Heart right ventricle (tissue), 16 donors: ENCODE data around the gene CCT6A. TPM values are rescaled to one million over a fixed set of nuclear protein-coding genes. Genes with fewer than 3 reads are reported as not detected.
"Not testable (repeated sequence)": the region's sequence is repeated elsewhere in the genome, so short reads cannot be mapped to it uniquely, and the experiment has no call there.

Experiments used
- ATAC-seq, 8 donors: fragments of 200-7000 bp; cut with Tn5 transposase; one replicate each; pipeline ENCODE4 v1.9.1; 2020; ENCODE audit warnings: mild to moderate bottlenecking in 8 of 8, moderate library complexity in 8 of 8, moderate number of reproducible peaks in 1 of 8
- DNase-seq, 2 donors: peaks; one replicate each; pipeline ENCODE4 v3.0.0-alpha.2; 2020
- H3K27ac ChIP-seq, 10 donors: fragments of 200-600 bp; sonication (generic) in 2 of 10; one replicate each; pipeline versions ENCODE4 v1.5.0 to v1.8.0; 2020 to 2022; ENCODE audit warnings: mild to moderate bottlenecking in 3 of 10
- H3K27me3 ChIP-seq, 7 donors: fragments of 200-600 bp; one replicate each; pipeline ENCODE4 v1.8.0; 2021 to 2022; ENCODE audit warnings: mild to moderate bottlenecking in 2 of 7
- H3K36me3 ChIP-seq, 9 donors: fragments of 200-600 bp; sonication (generic) in 1 of 9; one replicate each; pipeline versions ENCODE4 v1.5.0 to v1.8.0; 2020 to 2022; ENCODE audit warnings: mild to moderate bottlenecking in 2 of 9
- H3K4me1 ChIP-seq, 9 donors: fragments of 200-600 bp; sonication (generic) in 1 of 9; one replicate each; pipeline versions ENCODE4 v1.5.0 to v1.8.0; 2020 to 2022; ENCODE audit warnings: mild to moderate bottlenecking in 4 of 9
- H3K4me3 ChIP-seq, 10 donors: fragments of 200-600 bp; sonication (generic) in 2 of 10; one replicate each; pipeline versions ENCODE4 v1.5.0 to v1.8.0; 2020 to 2022; ENCODE audit warnings: mild to moderate bottlenecking in 7 of 10, moderate library complexity in 2 of 10
- H3K9me3 ChIP-seq, 11 donors: fragments of 200-600 bp in 10 of 11; sonication (generic) in 2 of 11; one replicate each; pipeline versions ENCODE4 v1.5.0 to v1.8.0; 2013 to 2022; ENCODE audit warnings: mild to moderate bottlenecking in 2 of 11, control low read depth in 1 of 11, moderate library complexity in 1 of 11
- WGBS, 2 donors: extraction: QIAGEN DNeasy Blood & Tissue Kit; methylation state at CpG; one replicate each; pipeline ENCODE4 v1.1.7; 2013; ENCODE audit warnings: inconsistent platforms in 1 of 2; 5-methylcytosine and 5-hydroxymethylcytosine counted together
- intact Hi-C, 10 donors: fragments of 100-400 bp; cut with DNase I; formaldehyde crosslinking; loops; one replicate each; pipeline versions ENCODE4 v1.11.1 to v1.14.2; 2022
- polyA plus RNA-seq, 2 donors: library from polyadenylated mRNA; stranded (reverse); fragments of 200-250 nt; gene quantifications; one replicate each; pipeline ENCODE4 v1.2.3, GENCODE V29; 2013
- total RNA-seq, 10 donors: library from RNA; stranded (reverse); fragmentation: NEBNext Ultra II Directional in 3 of 10; extraction: Animal tissue kit (Norgen Biotek cat#: 25700) in 3 of 10; gene quantifications; one replicate each; pipeline versions ENCODE4 v1.2.1 to v1.2.4, GENCODE V29; 2021 to 2023
- TF ChIP-seq, protein P1 (sequence below), 9 donors: fragments of 200-600 bp; sonication (generic) in 2 of 9; IDR thresholded peaks; one replicate each; pipeline versions ENCODE4 v1.5.0 to v1.8.0; 2021 to 2022; ENCODE audit warnings: antibody characterized with exemption in 9 of 9, mild to moderate bottlenecking in 5 of 9, moderate library complexity in 1 of 9
- donor health status: Arrhythmogenic right ventricular cardiomyopathy.
- donor health status: ischemic (EF 13 %, LVEDD 7.1; RV severe dilation, severe dysfunction).
- donor health status: healthy with polysubstance abuse.
- donor health status: DM: no; HTN: yes; CAD: no.
- donor health status: DM: no; HTN: no; CAD: no.
- donor health status: ischemic (EF 25% LVEDD 6.9; RV normal size, moderate dysfunction).
- donor health status: ischemic (EF 25% LVEDD 5.7; RV mildly dilated, moderate dysfunction).
- donor health status: healthy.
- donor health status: DM: yes; HTN: yes; CAD: no.
- donor health status: Ischemic cardiomyopathy.
- donor health status: ischemic (EF 35%, LVEDD 5.7; RV mildly dilated, moderate dysfunction).
- donor health status: nonischemic (EF 11% LVEDD 7.7; RV severe dilation, severe dysfunction).
- donor health status: DM: yes; HTN: yes; CAD: no.
- donor health status: PGD.
- donor health status: ischemic (EF 29% LVEDD 5.4; RV normal size, mild dysfunction).
- donor health status: nonischemic (EF 23%, LVEDD 6.1; RV moderate dilation, normal function).

CCT6A gene
- total and polyA plus RNA-seq, 12 donors: 53.5 to 155 (median 69.9) TPM

DNA sequence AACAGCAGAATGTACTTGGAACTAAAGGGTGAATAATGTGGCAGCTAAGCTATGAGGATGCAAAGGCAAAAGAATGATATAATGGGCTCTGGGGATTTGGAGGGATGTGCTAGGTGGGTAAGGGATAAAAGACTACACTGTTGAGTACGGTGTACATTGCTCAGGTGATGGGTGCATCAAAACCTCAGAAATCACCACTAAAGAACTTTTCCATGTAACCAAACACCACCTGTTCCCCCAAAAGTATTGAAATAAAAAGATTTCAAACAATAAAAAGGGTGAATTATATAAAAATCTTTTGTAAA lies 56.3 kb downstream of the CCT6A start:
- no peak for DNase-seq
- intact Hi-C loops: loop anchor here in 1 of 10 donors (5.0 kb wide), 1 partner anchor 56 kb away; the partner anchor contains the start of genes CCT6A and PSPH
- 90 to 97% methylated on average over 1 of the region's 1 CpG for WGBS, 2 donors

GRCh38 chr7:56110611-56111010 lies 59.0 kb downstream of the CCT6A start:
- peaks cover 0 to 22% (median 7%) of the 10 kb centered on the region in 7 donors for H3K27me3 ChIP-seq
- no peak for DNase-seq
- intact Hi-C loops: no loop called here
- no peaks in the 10 kb centered on the region for H3K9me3 ChIP-seq
- H3K27ac ChIP-seq: no peak overlapping the region
- no peaks in the 10 kb centered on the region for H3K36me3 ChIP-seq
- WGBS, 2 donors: 67 to 78% methylated on average over 1 of the region's 1 CpG
- H3K4me3 ChIP-seq: no peak overlapping the region
- no peak for ATAC-seq
- TF ChIP-seq, protein P1, sequence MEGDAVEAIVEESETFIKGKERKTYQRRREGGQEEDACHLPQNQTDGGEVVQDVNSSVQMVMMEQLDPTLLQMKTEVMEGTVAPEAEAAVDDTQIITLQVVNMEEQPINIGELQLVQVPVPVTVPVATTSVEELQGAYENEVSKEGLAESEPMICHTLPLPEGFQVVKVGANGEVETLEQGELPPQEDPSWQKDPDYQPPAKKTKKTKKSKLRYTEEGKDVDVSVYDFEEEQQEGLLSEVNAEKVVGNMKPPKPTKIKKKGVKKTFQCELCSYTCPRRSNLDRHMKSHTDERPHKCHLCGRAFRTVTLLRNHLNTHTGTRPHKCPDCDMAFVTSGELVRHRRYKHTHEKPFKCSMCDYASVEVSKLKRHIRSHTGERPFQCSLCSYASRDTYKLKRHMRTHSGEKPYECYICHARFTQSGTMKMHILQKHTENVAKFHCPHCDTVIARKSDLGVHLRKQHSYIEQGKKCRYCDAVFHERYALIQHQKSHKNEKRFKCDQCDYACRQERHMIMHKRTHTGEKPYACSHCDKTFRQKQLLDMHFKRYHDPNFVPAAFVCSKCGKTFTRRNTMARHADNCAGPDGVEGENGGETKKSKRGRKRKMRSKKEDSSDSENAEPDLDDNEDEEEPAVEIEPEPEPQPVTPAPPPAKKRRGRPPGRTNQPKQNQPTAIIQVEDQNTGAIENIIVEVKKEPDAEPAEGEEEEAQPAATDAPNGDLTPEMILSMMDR (IDR thresholded peaks at IDR 0.05): no peak
- H3K4me1 ChIP-seq: peaks cover 0 to 7% (median under 1%) of the 10 kb centered on the region in 9 donors

More for the DNA sequence above, 56.3 kb downstream of the CCT6A start:
- Histone ChIP-seq H3K9me3 (no peaks in the 10 kb centered on the region), H3K4me3 (no peak overlapping the region), H3K4me1 (peaks cover 9 to 28% (median 14%) of the 10 kb centered on the region in 9 donors), H3K27ac (no peak overlapping the region), H3K36me3 (peaks cover 0 to 23% (median 12%) of the 10 kb centered on the region in 9 donors), H3K27me3 (peaks cover 0 to 10% (median 0%) of the 10 kb centered on the region in 7 donors)
- ATAC-seq: no peak
- TF ChIP-seq, protein P1 (IDR thresholded peaks at IDR 0.05): no peak

DNA sequence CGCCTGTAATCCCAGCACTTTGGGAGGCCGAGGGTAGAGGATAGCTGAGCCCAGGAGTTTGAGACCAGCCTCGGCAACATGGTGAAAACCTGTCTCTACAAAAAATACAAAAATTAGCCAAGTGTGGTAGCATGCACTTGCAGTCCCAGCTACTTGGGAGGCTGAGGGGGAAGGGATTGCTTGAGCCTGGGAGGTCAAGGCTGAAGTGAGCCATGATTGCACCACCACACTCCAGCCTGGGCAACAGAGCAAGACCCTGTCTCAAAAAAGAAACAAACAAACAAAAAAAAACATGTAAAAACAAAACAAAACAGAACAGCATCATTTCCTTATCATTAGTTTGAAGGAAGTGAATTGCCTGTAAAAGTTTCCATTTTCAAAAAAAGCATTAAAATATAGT lies 60.7 kb downstream of the CCT6A start:
- H3K4me1 ChIP-seq, intact Hi-C loops, H3K36me3 ChIP-seq, ATAC-seq, H3K9me3 ChIP-seq, DNase-seq, H3K27ac ChIP-seq, H3K4me3 ChIP-seq: not testable (repeated sequence)
- WGBS, 2 donors: 91 to 93% methylated on average over 3 of the region's 3 CpGs
- H3K27me3 ChIP-seq: peaks cover 0 to 38% (median 24%) of the 10 kb centered on the region in 7 donors

Other genes with a start within 250 kb of the CCT6A start
- gene SEPTIN14, start 189.0 kb upstream of the CCT6A start, total RNA-seq: not detected
- gene SEPTIN14, start 189.0 kb upstream of the CCT6A start, polyA plus RNA-seq: not detected
- gene ZNF713, start 164.3 kb upstream of the CCT6A start, total RNA-seq: 1 to 10 TPM; 2.1 to 6.1 (median 3.2) TPM
- gene ZNF713, start 164.3 kb upstream of the CCT6A start, polyA plus RNA-seq: 1 to 10 TPM; 1.1 to 2.6 TPM
- gene MRPS17, start 99.9 kb upstream of the CCT6A start, total RNA-seq: 10 to 100 TPM; 15.9 to 23.1 (median 17.6) TPM
- gene MRPS17, start 99.9 kb upstream of the CCT6A start, polyA plus RNA-seq: 10 to 100 TPM; 15.9 to 23.6 TPM
- gene NIPSNAP2, start 87.2 kb upstream of the CCT6A start, total RNA-seq: 100 to 1,000 TPM; 221 to 455 (median 348) TPM
- gene NIPSNAP2, start 87.2 kb upstream of the CCT6A start, polyA plus RNA-seq: 100 to 1,000 TPM in 1 of 2 donors, 10 to 100 TPM in 1; 93.8 to 124 TPM
- gene PSPH, start 321 bp upstream of the CCT6A start, total RNA-seq: 10 to 100 TPM in 4 of 10 donors, 1 to 10 TPM in 6; 7.5 to 14.7 (median 9.8) TPM
- gene PSPH, start 321 bp upstream of the CCT6A start, polyA plus RNA-seq: 1 to 10 TPM; 5.1 TPM
- gene SUMF2, start 12.5 kb downstream of the CCT6A start, total RNA-seq: 10 to 100 TPM; 20.8 to 49.2 (median 32.6) TPM
- gene SUMF2, start 12.5 kb downstream of the CCT6A start, polyA plus RNA-seq: 10 to 100 TPM; 38.2 to 49.0 TPM
- 10 to 100 TPM; 17.1 to 52.2 (median 24.1) TPM for gene PHKG1, start 41.2 kb downstream of the CCT6A start, total RNA-seq
- 10 to 100 TPM in 1 of 2 donors, 1 to 10 TPM in 1; 2.3 to 14.8 TPM for gene PHKG1, start 41.2 kb downstream of the CCT6A start, polyA plus RNA-seq
- 100 to 1,000 TPM; 379 to 537 (median 426) TPM for gene CHCHD2, start 54.7 kb downstream of the CCT6A start, total RNA-seq
- gene CHCHD2, start 54.7 kb downstream of the CCT6A start, polyA plus RNA-seq: 1,000 to 10,000 TPM in 1 of 2 donors, 10 to 100 TPM in 1; 73.0 to 1,047 TPM
- not detected for gene NUPR2, start 64.7 kb downstream of the CCT6A start, total RNA-seq
- not detected for gene NUPR2, start 64.7 kb downstream of the CCT6A start, polyA plus RNA-seq